GM23248 (cell line): Measurements from ENCODE around the gene SAFB2. TPM values are rescaled to one million over a fixed set of nuclear protein-coding genes. Genes with fewer than 3 reads are reported as not detected.

Experiments
- DNase-seq: peaks from one replicate; pipeline ENCODE4 v3.0.0-alpha.2; 2015
- H2AFZ ChIP-seq: fragments of 200-600 bp; sonication (generic); 2 replicates; pipeline ENCODE4 v1.6.1; 2016; ENCODE audit warnings: antibody characterized with exemption
- H3F3A ChIP-seq: fragments of 200-600 bp; sonication (generic); 2 replicates; pipeline ENCODE4 v1.6.1; 2016; ENCODE audit warnings: mild to moderate bottlenecking, antibody characterized with exemption, mixed run types; ENCODE audit not compliant: insufficient read depth
- H3K27ac ChIP-seq: fragments of 200-600 bp; sonication (generic); 2 replicates; pipeline ENCODE4 v1.5.1; 2016; ENCODE audit warnings: mild to moderate bottlenecking
- H3K27me3 ChIP-seq: fragments of 200-600 bp; sonication (generic); replicated peaks from 2 replicates; pipeline ENCODE4 v1.6.1; 2016; ENCODE audit warnings: mild to moderate bottlenecking; ENCODE audit not compliant: insufficient read depth
- H3K36me3 ChIP-seq: fragments of 200-600 bp; sonication (generic); 2 replicates; pipeline ENCODE4 v1.6.1; 2016; ENCODE audit warnings: low read depth, mild to moderate bottlenecking
- H3K4me1 ChIP-seq: fragments of 200-600 bp; sonication (generic); 2 replicates; pipeline ENCODE4 v1.6.1; 2016; ENCODE audit warnings: mild to moderate bottlenecking; ENCODE audit not compliant: insufficient read depth
- H3K4me2 ChIP-seq: fragments of 200-600 bp; sonication (generic); one replicate; pipeline ENCODE4 v1.6.1; 2016; ENCODE audit warnings: mild to moderate bottlenecking; ENCODE audit not compliant: unreplicated experiment
- H3K4me3 ChIP-seq: fragments of 200-600 bp; sonication (generic); 2 replicates; pipeline ENCODE4 v1.5.1; 2016; ENCODE audit warnings: mild to moderate bottlenecking
- H3K79me2 ChIP-seq: fragments of 200-600 bp; sonication (generic); 2 replicates; pipeline ENCODE4 v1.6.1; 2016; ENCODE audit warnings: mild to moderate bottlenecking; ENCODE audit not compliant: insufficient read depth
- H3K9ac ChIP-seq: fragments of 200-600 bp; sonication (generic); 2 replicates; pipeline ENCODE4 v1.6.1; 2016; ENCODE audit warnings: mild to moderate bottlenecking
- H3K9me2 ChIP-seq: fragments of 200-600 bp; sonication (generic); 2 replicates; pipeline ENCODE4 v1.6.1; 2016; ENCODE audit warnings: mixed run types, mild to moderate bottlenecking, moderate library complexity; ENCODE audit not compliant: insufficient read depth
- H3K9me3 ChIP-seq: fragments of 200-600 bp; sonication (generic); one replicate; pipeline ENCODE4 v1.6.1; 2017; ENCODE audit warnings: low read depth
- H4K20me1 ChIP-seq: fragments of 200-600 bp; sonication (generic); 2 replicates; pipeline ENCODE4 v1.6.0; 2016; ENCODE audit not compliant: insufficient read depth
- EZH2 ChIP-seq: fragments of 200-600 bp; sonication (generic); IDR thresholded peaks from 2 replicates; pipeline ENCODE4 v1.6.1; 2018; ENCODE audit warnings: antibody characterized with exemption, mild to moderate bottlenecking; ENCODE audit not compliant: insufficient read depth, poor library complexity, severe bottlenecking
- EZH2phosphoT487 ChIP-seq: fragments of 200-600 bp; sonication (generic); IDR thresholded peaks from 2 replicates; pipeline ENCODE4 v1.6.1; 2018; ENCODE audit warnings: antibody characterized with exemption, moderate library complexity, mild to moderate bottlenecking, low read depth; ENCODE audit not compliant: insufficient read depth
- WGBS, 2 experiments: methylation state at CpG; one replicate each; pipeline ENCODE4 v1.1.6; 2015 to 2017; ENCODE audit warnings: low lambda C conversion rate in 2 of 2, low coverage in 1 of 2; ENCODE audit errors: missing lambda C conversion rate in 2 of 2; 5-methylcytosine and 5-hydroxymethylcytosine counted together
- in situ Hi-C: fragments of 300-500 bp; cut with MboI; formaldehyde crosslinking; loops from 2 replicates; pipeline ENCODE4 v1.15.0; 2020
- polyA plus RNA-seq: library from polyadenylated mRNA; unstranded; fragments of >200 nt; fragmentation: Nextera tagmentation; extraction: Ambion mirVana; gene quantifications from 2 replicates; pipeline ENCODE4 v1.2.1, GENCODE V29; 2016
- total RNA-seq: library from RNA; depleted of rRNA; stranded (reverse); fragments of >200 nt; shearing (Covaris generic); gene quantifications from 2 replicates; pipeline ENCODE4 v1.2.3, GENCODE V29; 2014

Gene SAFB2
- total and polyA plus RNA-seq, 2 experiments from 2014 or later: 17.6 to 37.2 TPM

DNA sequence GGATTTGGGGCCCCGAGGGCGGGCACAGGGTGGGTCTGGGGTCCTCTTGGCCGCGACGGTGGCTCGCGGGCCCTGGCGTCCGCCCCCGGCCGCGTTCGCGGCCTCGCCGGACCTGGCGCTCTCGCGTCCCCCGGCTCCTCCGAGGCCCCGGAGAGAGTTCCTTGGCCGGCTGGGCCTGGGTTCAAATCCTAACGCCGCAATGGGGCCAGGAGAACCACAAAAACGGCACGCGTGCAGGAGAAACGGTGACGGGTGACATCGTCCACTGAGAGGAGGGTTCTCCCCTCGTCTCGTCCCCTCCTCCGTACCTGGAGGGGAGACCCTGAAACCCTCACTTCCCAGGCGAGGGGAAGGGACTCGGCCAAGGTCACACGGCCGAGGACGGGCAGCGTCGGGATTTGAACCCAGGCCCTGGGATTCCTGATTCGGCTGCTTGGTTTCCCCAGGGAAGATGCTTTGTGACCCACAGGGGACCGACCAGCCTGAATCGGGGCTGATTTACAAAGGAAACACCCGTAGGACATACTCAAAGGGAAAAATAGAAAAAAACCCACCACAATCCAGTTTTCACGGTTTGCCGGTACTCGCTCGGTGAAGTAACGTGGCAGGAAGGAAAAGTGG, 931 bp upstream of the SAFB2 start:
- Histone ChIP-seq H4K20me1 (no peaks in the 10 kb centered on the region; the same call in 1 of the 2 replicates), H3K9ac (peak overlapping the region; percentile 96), H3K36me3 (peaks cover 27% of the 10 kb centered on the region; the same call in 1 of the 2 replicates), H3K27ac (peak overlapping the region; percentile 88), H3F3A (peaks cover 4% of the 10 kb centered on the region; the same call in 1 of the 2 replicates), H3K4me2 (peak overlapping the region; percentile 97), H3K9me3 (no peaks in the 10 kb centered on the region), H3K4me3 (peak overlapping the region; percentile 87), H2AFZ (peak overlapping the region; percentile 76), H3K4me1 (peaks cover 43% of the 10 kb centered on the region), H3K27me3 (no peaks in the 10 kb centered on the region), H3K79me2 (peaks cover 97% of the 10 kb centered on the region), H3K9me2 (no peaks in the 10 kb centered on the region)
- in situ Hi-C loops: no loop called here
- DNase-seq: no peak
- TF ChIP-seq EZH2phosphoT487 (no peak), EZH2 (no peak)
- WGBS, 2 experiments: 1% methylated on average over 34 to 50 of the region's 50 CpGs

DNA sequence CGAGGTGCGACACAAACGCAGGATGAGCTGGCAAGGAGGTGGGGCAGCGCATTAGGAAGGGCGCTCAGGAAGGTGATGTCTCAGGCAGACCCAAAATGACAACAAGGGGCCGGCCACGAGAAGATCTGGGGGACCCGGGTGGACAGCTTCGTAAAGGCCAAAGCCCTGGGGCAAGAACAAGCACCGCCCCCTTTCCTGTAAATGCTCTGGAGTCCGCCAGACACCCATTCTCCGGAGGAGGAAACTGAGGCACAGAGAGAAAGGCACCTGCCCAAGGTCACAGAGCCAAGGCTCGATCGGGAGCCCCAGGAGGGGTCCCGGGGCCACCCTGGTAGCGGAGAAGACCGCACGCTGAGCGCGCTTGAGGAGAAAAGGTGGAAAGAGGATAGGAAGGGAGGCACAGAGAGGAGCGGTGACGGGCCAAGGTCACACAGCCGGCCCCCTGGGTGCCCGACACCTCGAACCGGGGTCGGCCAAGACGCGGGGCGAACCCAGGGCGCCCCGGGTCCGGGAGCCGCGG, 571 bp downstream of the SAFB2 start:
- no peaks in the 10 kb centered on the region for H3K9me3 ChIP-seq
- peaks cover 3% of the 10 kb centered on the region; the same call in 1 of the 2 replicates for H4K20me1 ChIP-seq
- peak; percentile 60 for DNase-seq
- H3K9ac ChIP-seq: peak overlapping the region; percentile 86
- no peak for TF ChIP-seq EZH2
- TF ChIP-seq EZH2phosphoT487: no peak
- peak overlapping the region; percentile 82 for H2AFZ ChIP-seq
- peaks cover 23% of the 10 kb centered on the region for H3K36me3 ChIP-seq
- peaks cover 35% of the 10 kb centered on the region; the same call in 1 of the 2 replicates for H3K4me1 ChIP-seq
- H3K9me2 ChIP-seq: no peaks in the 10 kb centered on the region
- peaks cover 4% of the 10 kb centered on the region; the same call in 1 of the 2 replicates for H3F3A ChIP-seq
- peak overlapping the region; percentile 87 for H3K4me3 ChIP-seq
- no peaks in the 10 kb centered on the region for H3K27me3 ChIP-seq
- peak overlapping the region; percentile 96 for H3K4me2 ChIP-seq
- in situ Hi-C loops: no loop called here
- peaks cover 97% of the 10 kb centered on the region for H3K79me2 ChIP-seq
- 1% methylated on average over 28 of the region's 35 CpGs for WGBS, 2 experiments
- H3K27ac ChIP-seq: peak overlapping the region; percentile 65

GRCh38 chr19:5621311-5621944, 1.1 kb downstream of the SAFB2 start:
- H3K4me3 ChIP-seq: peak overlapping the region; percentile 87
- H3K27ac ChIP-seq: peak overlapping the region; percentile 65
- H3K79me2 ChIP-seq: peaks cover 97% of the 10 kb centered on the region
- H3K36me3 ChIP-seq: peaks cover 20% of the 10 kb centered on the region
- no peak for DNase-seq
- no peaks in the 10 kb centered on the region for H3K9me3 ChIP-seq
- TF ChIP-seq EZH2phosphoT487: no peak
- no peak for TF ChIP-seq EZH2
- H3F3A ChIP-seq: peaks cover 4% of the 10 kb centered on the region; the same call in 1 of the 2 replicates
- peaks cover 33% of the 10 kb centered on the region; the same call in 1 of the 2 replicates for H3K4me1 ChIP-seq
- peak overlapping the region; percentile 96 for H3K4me2 ChIP-seq
- H2AFZ ChIP-seq: peak overlapping the region; percentile 82
- peaks cover 3% of the 10 kb centered on the region; the same call in 1 of the 2 replicates for H4K20me1 ChIP-seq
- H3K9ac ChIP-seq: peak overlapping the region; percentile 86
- in situ Hi-C loops: no loop called here
- no peaks in the 10 kb centered on the region for H3K27me3 ChIP-seq
- WGBS, 2 experiments: 4% methylated on average over 14 of the region's 14 CpGs
- no peaks in the 10 kb centered on the region for H3K9me2 ChIP-seq

DNA sequence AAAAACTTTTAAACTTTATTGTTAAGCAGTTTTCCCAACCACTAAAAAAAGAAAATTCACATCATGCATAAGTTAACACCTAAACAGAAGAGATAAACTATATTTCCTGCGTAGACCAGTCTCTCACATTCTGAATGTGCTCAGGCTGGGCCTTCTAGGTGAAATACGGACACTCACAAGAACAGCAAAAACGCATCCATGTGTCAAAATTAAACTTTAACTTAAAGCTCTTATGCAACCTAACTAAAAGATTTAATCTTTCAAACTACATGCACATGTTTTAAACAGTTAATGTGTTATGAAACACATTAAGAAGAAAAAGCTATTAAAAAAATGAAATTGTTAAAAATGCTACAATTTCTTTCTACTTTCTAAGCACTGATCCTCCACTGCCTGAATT, 2.6 kb downstream of the SAFB2 start:
- H3K79me2 ChIP-seq: peaks cover 94% of the 10 kb centered on the region
- H3K4me3 ChIP-seq: no peak overlapping the region
- WGBS, 2 experiments: 75 to 78% methylated on average over 3 of the region's 3 CpGs
- peaks cover 31% of the 10 kb centered on the region for H3K36me3 ChIP-seq
- H3K27ac ChIP-seq: no peak overlapping the region
- no peaks in the 10 kb centered on the region for H3K27me3 ChIP-seq
- DNase-seq: no peak
- peak overlapping the region; percentile 1; the same call in 1 of the 2 replicates for H3K9ac ChIP-seq
- H3K9me2 ChIP-seq: no peaks in the 10 kb centered on the region
- TF ChIP-seq EZH2: no peak
- no peak for TF ChIP-seq EZH2phosphoT487
- H3K9me3 ChIP-seq: no peaks in the 10 kb centered on the region
- H3K4me2 ChIP-seq: no peak overlapping the region
- in situ Hi-C loops: no loop called here
- no peak overlapping the region for H2AFZ ChIP-seq
- H3F3A ChIP-seq: peaks cover 4% of the 10 kb centered on the region; the same call in 1 of the 2 replicates
- 0 out of 2 replicates have a peak, but pooled peaks cover 3% of the 10 kb centered on the region for H4K20me1 ChIP-seq
- H3K4me1 ChIP-seq: peaks cover 25% of the 10 kb centered on the region; the same call in 1 of the 2 replicates
